GM19397 (cell line): ENCODE results near the gene PLXDC1.

Experiments used
- ATAC-seq: cut with Tn5 transposase; IDR thresholded peaks from one replicate; pipeline ENCODE4 v1.9.1; 2021; ENCODE audit warnings: mild to moderate bottlenecking, moderate library complexity; ENCODE audit not compliant: unreplicated experiment

PLXDC1 gene

DNA sequence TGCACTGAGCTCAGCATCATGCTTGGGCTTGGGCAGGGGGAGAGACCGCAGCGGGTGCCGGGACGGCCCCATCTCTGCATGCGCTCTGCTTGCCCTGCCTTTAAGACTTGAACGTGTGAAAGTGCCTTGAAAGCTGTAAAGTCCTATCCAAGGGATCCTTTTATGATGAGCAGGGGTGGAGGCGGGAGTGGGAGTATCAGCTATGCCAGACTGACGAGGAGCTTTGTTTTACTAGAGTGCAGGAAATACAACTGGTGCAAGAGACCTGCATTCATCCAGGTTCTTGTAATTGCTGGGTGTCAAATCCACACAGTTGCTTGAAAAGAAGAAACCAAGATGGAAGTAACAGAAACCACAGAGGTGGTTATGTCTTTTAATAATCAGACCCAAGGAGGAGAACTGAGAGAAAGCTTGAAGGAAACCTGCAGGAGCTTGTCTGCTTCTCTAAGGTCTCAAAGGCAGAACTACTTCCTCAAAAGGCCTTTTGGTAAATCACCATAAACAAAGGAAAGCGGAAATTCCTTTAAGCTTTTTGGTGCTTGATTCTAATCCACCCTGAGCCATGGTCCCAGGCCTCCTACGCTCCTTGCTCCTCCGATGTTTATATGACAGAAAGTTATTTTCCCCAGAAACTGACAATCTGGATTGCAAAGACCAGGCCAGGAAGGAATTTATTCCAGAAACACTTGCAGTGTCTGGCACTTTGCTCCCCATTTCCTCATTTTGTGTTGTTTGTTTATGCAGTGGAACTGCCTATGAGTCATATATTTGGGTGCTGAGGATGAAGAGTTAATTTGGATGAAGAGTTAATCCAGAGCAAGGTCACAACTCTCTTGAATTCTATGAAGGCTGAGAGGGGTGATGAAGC lies 132.9 kb downstream of the PLXDC1 start:
- no peak for ATAC-seq

DNA sequence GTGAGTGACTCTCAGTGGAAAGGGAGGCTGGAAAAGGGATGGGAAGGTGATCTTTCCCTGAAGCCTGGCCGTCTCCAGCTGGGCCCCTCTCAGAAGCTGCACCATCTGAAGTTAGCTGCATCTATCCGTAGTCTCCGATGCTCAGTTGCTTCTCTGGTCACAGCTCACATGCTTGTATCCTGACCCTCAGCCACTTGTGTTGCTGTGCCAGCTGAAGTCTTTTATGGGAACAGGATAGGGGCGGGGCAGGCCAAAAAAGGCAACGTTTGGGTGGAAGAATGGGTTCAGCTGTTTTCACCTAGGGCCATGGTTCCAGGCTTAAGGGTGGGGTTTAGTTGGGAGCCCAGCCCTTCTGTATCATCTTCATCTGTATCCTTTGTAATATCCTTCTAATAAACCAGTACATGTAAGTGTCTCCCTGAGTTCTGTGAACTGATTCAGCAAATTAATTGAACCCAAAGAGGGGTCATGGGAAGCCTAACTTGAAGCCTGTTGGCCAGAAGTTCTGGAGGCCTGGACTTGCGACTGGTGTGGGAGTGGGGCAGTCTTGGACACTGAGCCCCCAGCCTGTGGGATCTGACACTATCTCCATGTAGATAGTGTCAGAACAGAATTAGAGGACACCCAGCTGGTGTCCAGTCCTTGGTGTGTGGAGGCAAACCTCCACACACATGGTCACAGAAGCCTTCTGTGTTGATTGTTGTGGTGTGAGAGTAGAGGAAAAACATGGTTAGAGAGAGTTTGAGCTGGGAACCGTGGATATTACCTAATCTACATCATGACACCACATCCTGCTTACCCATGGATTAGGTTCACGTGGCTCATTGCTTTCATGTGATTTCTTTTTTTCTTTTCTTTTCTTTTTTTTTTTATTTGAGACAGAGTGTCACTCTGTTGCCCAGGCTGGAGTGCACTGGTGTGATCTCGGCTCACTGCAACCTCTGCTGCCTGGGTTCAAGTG lies 135.0 kb downstream of the PLXDC1 start:
- no peak for ATAC-seq

DNA sequence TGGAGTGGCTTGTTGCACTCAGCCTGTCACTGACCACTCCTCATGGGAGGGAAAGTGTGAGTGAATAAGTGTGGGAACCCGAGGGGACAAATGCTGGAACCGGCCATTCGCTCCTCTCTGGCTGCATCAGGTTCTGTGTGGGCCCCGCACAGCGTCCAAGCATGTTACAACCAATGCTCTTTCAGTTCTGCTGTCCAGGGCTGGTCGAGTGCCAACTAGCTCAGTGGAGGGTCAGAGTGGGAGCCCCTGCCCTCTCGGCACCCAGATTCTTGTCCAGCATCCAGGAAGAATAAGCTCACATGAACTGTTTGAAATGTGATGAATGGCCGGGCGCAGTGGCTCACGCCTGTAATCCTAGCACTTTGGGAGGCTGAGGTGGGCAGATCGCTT lies 135.9 kb downstream of the PLXDC1 start:
- ATAC-seq: no peak

DNA sequence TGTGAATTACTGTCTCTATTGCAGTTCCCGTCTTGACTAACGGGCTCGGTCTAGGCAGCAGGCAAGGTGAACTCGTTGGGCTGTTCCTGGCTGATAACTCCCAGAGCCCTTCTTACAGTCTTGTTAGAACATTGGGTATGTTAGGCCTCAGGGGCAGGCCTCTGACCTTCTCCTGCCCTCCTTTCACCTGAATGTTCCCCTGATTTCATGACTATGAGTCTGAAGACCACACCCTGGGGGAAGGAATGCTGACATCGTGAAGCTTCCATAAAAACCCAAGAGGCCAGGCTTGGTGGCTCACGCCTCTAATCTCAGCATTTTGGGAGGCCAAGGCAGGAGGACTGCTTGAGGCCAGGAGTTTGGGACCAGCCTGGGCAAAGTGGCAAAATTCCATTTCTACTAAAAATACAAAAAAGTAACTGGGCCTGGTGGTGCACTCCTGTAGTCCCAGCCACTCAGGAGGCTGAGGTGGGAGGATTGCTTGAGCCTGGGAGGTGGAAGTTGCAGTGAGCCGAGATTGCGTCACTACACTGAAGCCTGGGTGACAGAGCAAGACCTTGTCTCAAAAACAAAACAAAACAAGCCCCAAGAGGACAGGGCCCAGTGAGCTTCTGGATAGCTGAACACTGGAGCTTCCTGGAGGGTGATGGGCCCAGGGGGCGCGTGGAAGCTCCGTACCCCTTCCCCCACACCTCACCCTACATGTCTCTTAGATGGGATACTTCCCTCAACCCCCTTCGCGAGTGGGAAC lies 136.5 kb downstream of the PLXDC1 start:
- no peak for ATAC-seq

DNA sequence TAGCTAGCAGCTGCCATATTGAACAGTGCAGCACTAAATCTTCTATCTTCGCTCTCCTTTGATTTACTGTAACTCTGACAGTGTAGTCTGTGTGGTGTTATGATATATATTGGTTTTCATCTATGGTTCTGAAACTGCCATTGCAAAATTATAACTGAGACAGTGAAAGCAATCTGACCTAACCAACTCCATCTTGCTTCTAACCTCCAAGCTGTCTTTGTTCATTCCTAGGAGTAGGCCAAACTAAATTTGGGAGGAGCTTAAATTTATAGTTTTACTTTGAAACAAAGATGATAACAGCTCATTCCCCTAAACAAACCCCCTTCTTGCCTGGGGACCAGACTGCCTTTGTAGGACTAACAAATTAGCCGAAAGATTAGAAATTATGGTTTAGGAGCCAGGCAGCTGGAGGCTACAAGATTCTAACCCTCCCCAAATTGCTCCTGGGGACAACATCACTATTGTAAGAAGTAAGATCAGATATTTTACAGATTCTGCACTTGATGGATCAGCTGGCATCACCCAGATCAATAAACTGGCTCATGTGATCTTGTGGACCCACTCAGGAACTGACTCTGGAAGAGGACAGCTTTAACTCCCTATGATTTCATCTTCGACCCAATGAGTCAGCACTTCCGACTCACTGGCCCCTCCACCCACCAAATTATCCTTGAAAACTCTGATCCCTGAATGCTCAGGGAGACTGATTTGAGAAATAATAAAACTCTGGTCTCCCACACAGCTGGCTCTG lies 137.2 kb downstream of the PLXDC1 start:
- ATAC-seq: no peak
